Memory B cell (primary cell): Measurements from ENCODE around the gene NMRK2.
"Not testable (repeated sequence)": the region's sequence is repeated elsewhere in the genome, so short reads cannot be mapped to it uniquely, and the experiment has no call there.

ENCODE experiments used
- ATAC-seq: fragments of 150-1000 bp; cut with Tn5 transposase; 2 replicates; pipeline ENCODE4 v1.10.0; 2021; ENCODE audit warnings: low read depth, mild to moderate bottlenecking, moderate library complexity
- DNase-seq, 2 donors: peaks; one replicate each; pipeline ENCODE4 v3.0.0; 2022; ENCODE audit warnings: low spot score in 2 of 2
- H3K27ac Mint-ChIP-seq: one replicate; pipeline ENCODE4 v1.8.0; 2022; ENCODE audit warnings: mild to moderate bottlenecking, moderate library complexity, mixed read lengths
- H3K27me3 Mint-ChIP-seq: one replicate; pipeline ENCODE4 v1.8.0; 2022; ENCODE audit warnings: mixed read lengths
- H3K36me3 Mint-ChIP-seq: one replicate; pipeline ENCODE4 v1.8.0; 2022; ENCODE audit warnings: mild to moderate bottlenecking, mixed read lengths
- H3K4me1 Mint-ChIP-seq: one replicate; pipeline ENCODE4 v1.8.0; 2022; ENCODE audit warnings: mixed read lengths
- H3K4me3 Mint-ChIP-seq: one replicate; pipeline ENCODE4 v1.8.0; 2022; ENCODE audit warnings: mild to moderate bottlenecking, moderate library complexity, mixed read lengths
- H3K9me3 Mint-ChIP-seq: one replicate; pipeline ENCODE4 v1.8.0; 2022; ENCODE audit warnings: mixed read lengths

Gene NMRK2

DNA sequence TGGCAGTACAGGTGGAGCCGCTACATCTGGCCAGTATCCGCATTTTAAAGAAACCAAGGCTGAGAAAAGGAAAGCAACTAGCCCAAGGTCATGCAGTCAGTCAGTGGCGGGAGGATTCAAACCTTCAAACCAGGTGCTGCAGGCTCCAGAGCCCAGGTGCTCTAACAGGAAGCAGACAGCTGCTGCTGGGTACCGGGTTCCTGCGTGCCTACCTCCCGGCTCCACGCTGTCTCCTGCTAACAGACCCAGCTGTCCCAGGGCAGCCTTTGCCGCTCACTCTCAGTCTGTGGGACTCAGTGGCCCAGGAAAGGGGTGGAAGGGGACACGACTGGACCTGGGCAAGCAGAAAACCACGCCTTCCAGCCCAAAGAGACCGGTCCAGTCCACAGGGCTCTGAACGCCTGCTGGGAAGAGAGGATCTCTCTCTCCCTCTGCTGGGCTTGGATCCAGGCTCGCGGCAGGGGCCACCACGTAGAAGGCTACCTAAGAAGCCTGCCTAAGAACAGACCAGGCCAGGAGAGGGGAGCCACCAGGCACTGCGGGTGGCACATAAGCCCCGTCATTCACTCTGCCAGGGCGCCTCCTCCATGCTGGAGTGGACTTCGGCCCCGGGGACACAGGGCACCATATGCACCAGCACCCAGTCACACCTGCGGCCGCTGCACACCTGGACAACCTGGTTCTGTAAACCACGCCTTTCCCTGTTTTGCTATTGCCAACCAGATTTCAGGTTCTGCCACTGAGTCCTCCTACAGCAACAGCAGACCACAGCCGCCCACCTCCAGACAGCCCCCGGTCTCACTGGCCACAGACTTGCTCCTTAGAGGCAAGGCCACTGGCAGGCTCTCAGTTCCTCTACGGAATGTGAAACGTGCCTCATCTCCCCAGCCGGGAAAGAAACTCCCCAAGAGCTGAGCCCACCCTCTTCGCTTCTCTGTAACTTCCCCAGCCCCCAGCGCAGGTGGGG, 33.5 kb downstream of the NMRK2 start:
- no peaks in the 10 kb centered on the region for H3K9me3 Mint-ChIP-seq
- ATAC-seq (no peak), DNase-seq (no peak)
- no peak overlapping the region for H3K4me3 Mint-ChIP-seq
- H3K27me3 Mint-ChIP-seq = no peaks in the 10 kb centered on the region
- H3K36me3 Mint-ChIP-seq = peaks cover 14% of the 10 kb centered on the region
- no peak overlapping the region for H3K27ac Mint-ChIP-seq
- peaks cover 17% of the 10 kb centered on the region for H3K4me1 Mint-ChIP-seq

DNA sequence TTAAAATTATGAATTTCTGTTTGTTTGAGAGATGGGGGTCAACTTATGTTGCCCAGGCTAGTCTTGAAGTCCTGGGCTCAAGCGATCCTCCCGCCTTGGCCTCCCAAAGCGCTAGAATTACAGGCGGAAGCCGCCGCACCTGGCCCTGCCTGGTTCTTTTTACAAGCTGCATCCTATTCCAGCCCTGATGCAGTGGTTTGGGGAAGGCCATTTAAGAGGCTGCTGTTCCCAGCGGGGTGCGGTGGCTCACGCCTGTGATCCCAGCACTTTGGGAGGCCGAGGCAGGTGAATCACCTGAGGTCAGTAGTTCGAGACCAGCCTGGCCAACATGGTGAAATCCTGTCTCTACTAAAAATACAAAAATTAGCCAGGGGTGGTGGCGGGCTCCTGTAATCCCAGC, 35.1 kb downstream of the NMRK2 start:
- H3K9me3 Mint-ChIP-seq, H3K27me3 Mint-ChIP-seq, H3K4me3 Mint-ChIP-seq, H3K27ac Mint-ChIP-seq, DNase-seq, ATAC-seq: not testable (repeated sequence)
- Mint-ChIP-seq H3K4me1 (peaks cover 18% of the 10 kb centered on the region), H3K36me3 (peaks cover 12% of the 10 kb centered on the region)

DNA sequence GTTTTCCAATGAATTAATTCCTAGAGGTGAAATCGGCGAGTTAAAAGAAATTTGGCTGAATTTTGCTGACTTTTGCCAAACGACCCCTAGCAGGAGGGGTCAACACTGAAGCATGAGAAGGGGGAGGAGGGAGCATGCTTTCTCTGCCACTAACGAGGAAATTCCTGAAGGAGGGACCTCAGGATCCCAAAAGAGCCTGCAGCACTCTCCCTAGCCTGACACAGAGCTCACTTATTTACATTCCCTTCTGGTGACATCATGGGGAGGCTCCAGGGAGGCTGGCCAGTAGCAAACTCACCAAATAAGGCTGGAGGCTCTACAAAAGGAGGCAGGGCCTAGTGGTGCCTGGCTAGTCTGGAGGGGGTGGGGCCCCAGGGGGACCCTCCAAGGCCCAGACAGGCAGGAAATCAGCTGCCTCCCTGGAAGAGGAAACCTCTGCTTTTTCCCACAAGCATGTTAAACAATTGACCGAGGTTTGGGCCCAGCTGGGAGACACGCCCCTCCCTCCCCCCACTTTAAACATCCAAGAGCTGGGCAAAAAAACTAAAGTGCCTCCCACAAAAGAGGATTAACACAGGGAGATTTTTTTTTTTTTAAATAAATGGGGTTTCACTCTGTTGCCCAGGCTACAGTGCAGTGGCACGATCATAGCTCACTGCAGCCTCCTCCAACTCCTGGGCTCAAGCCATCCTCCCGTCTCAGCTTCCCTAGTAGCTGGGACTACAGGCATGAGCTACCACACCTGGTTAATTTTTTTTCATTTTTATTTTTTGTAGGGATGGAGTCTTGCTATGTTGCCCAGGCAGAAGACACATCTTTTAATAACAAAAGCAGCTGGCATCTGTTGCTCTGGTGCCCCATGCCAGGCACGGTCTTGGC, 35.9 kb downstream of the NMRK2 start:
- Mint-ChIP-seq H3K4me3 (no peak overlapping the region), H3K9me3 (no peaks in the 10 kb centered on the region), H3K27me3 (no peaks in the 10 kb centered on the region), H3K4me1 (peaks cover 18% of the 10 kb centered on the region), H3K27ac (no peak overlapping the region), H3K36me3 (peaks cover 8% of the 10 kb centered on the region)
- DNase-seq (no peak), ATAC-seq (no peak)

GRCh38 chr19:3969435-3970312, 36.8 kb downstream of the NMRK2 start:
- Mint-ChIP-seq H3K4me3 (peak overlapping the region; percentile 89), H3K36me3 (peaks cover 8% of the 10 kb centered on the region), H3K4me1 (peaks cover 18% of the 10 kb centered on the region), H3K27me3 (no peaks in the 10 kb centered on the region), H3K9me3 (no peaks in the 10 kb centered on the region), H3K27ac (peak overlapping the region; percentile 72)
- DNase-seq = no peak
- no peak for ATAC-seq

GRCh38 chr19:3970313-3970807, 37.5 kb downstream of the NMRK2 start:
- ATAC-seq (peak; percentile 3), DNase-seq (no peak)
- Mint-ChIP-seq H3K4me3 (peak overlapping the region; percentile 89), H3K9me3 (no peaks in the 10 kb centered on the region), H3K27ac (peak overlapping the region; percentile 72), H3K36me3 (peaks cover 5% of the 10 kb centered on the region), H3K4me1 (peaks cover 18% of the 10 kb centered on the region), H3K27me3 (no peaks in the 10 kb centered on the region)

GRCh38 chr19:3970808-3971598, 38.1 kb downstream of the NMRK2 start, which contains the start of gene DAPK3:
Gene DAPK3 (minus strand): TSS chr19:3971099. CDS start chr19:3969735, 1,364 bp downstream.
- peak; percentile 81 to 84 for DNase-seq
- H3K27me3 Mint-ChIP-seq = no peaks in the 10 kb centered on the region
- ATAC-seq = peak; percentile 96
- H3K36me3 Mint-ChIP-seq = peaks cover 5% of the 10 kb centered on the region
- peaks cover 18% of the 10 kb centered on the region for H3K4me1 Mint-ChIP-seq
- no peaks in the 10 kb centered on the region for H3K9me3 Mint-ChIP-seq
- peak within 1 kb of the TSS; percentile 72 for H3K27ac Mint-ChIP-seq
- peak within 1 kb of the TSS; percentile 89 for H3K4me3 Mint-ChIP-seq

GRCh38 chr19:3975144-3975543, 42.3 kb downstream of the NMRK2 start:
- DNase-seq (no peak), ATAC-seq (no peak)
- peaks cover 16% of the 10 kb centered on the region for H3K36me3 Mint-ChIP-seq
- no peak overlapping the region for H3K27ac Mint-ChIP-seq
- H3K9me3 Mint-ChIP-seq = no peaks in the 10 kb centered on the region
- no peak overlapping the region for H3K4me3 Mint-ChIP-seq
- H3K4me1 Mint-ChIP-seq = peaks cover 12% of the 10 kb centered on the region
- no peaks in the 10 kb centered on the region for H3K27me3 Mint-ChIP-seq

DNA sequence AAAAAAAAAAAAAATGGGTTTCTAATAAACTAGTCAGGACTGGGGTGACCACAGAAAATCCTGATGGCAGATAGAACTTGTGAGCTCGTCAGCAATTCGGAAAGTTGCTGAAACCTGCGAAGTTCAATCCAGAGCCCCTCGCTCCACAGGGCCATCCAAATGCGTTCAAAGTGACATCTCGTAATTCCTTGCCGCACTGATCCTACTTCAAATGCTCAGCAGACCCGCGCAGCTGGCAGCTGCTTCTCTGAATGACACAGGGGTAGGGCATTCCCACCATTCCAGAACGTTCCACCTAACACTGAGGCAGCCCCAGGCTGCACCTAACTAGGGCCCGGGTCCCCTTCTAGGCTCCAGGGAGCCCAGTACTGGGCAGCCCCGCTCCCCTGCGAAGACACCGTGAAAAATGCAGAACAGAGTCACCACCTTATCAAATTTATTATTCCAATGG, 42.8 kb downstream of the NMRK2 start:
- Mint-ChIP-seq H3K4me1 (peaks cover 7% of the 10 kb centered on the region), H3K9me3 (no peaks in the 10 kb centered on the region), H3K4me3 (no peak overlapping the region), H3K36me3 (peaks cover 16% of the 10 kb centered on the region), H3K27me3 (no peaks in the 10 kb centered on the region), H3K27ac (no peak overlapping the region)
- ATAC-seq (no peak), DNase-seq (no peak)

DNA sequence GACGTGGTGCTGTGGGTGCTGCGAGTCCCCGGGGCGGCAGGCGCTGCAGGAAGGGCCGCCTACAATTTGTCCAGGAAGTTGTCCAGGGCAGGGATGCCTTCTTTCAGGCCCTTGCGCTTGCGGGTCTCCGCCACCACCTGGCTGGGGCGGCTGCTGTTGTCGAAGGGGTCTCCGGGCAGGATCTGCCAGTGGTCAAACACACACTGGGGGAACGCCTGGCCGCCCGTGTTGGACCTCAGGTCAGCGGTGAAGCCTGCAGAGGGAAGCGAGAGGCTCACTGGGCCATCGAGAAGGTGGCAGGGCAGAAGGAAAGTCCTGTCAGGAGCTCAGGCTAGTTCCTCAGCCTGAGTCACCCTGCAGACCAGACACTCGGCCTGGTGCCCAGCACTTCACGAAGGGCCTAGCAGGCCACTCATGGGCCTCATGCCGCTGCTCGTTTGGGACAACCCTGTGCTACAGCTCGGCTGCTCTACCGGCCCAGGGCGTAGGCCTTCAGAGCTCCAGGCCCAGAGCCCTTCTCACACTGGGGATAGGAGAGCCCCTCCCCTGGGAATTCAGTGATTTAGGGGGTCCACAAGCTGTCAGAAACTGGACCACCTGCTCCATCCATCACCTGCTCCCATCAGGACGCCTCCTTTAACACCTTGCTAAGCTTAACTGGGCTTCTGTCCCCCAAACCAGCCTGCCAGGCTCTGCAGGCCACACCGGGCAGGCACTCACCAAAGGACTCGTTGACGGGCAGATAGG, 43.8 kb downstream of the NMRK2 start:
- no peak for DNase-seq
- Mint-ChIP-seq H3K27me3 (no peaks in the 10 kb centered on the region), H3K27ac (peak overlapping the region; percentile 72), H3K4me1 (peaks cover 6% of the 10 kb centered on the region), H3K9me3 (no peaks in the 10 kb centered on the region), H3K4me3 (no peak overlapping the region), H3K36me3 (peaks cover 19% of the 10 kb centered on the region)
- ATAC-seq = peak; percentile 6

DNA sequence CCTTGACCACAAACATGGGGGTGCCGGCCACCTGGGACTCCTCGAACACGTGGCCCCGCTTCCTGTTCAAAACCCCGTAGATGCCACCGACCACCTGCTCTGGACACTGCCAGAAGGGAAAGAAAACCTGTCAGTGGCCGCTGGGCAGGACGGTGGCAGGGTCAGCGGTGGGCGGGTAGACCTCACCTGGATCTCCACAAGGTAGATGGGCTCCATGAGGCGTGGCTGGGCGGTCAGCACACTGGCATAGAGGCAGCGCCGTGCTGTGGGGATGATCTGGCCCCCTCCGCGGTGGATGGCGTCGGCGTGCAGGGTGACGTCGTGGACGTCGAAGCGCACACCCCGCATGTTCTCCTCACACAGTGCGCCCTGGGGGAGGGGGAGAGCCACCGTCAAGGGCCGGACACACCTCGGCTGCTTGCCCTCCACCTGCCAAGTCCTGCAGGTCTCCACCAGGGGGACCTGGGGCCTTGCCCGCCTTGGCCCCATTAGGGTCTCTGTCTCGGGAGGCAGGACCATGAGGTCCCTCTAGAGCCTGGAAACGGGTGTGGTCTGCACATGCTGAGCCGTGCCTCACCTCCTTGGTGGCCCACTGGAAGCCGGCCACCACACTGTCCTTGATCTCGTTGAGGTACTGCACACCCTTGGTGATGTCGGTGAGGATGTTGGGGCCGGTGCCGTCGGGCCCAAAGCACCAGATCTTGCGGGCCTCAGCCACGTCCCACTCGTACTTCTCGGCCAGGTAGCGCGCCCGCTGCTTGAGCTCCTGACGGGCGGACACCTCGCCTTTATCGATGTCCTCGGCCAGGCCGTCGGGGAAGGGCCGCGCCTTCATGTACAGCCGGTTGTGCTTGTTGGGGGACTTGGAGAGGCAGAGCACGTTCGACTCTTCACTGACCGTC, 44.6 kb downstream of the NMRK2 start:
- H3K27ac Mint-ChIP-seq = peak overlapping the region; percentile 72
- H3K27me3 Mint-ChIP-seq = no peaks in the 10 kb centered on the region
- peaks cover 21% of the 10 kb centered on the region for H3K36me3 Mint-ChIP-seq
- DNase-seq = no peak
- no peaks in the 10 kb centered on the region for H3K9me3 Mint-ChIP-seq
- ATAC-seq = peak; percentile 5
- no peak overlapping the region for H3K4me3 Mint-ChIP-seq
- peaks cover 6% of the 10 kb centered on the region for H3K4me1 Mint-ChIP-seq

DNA sequence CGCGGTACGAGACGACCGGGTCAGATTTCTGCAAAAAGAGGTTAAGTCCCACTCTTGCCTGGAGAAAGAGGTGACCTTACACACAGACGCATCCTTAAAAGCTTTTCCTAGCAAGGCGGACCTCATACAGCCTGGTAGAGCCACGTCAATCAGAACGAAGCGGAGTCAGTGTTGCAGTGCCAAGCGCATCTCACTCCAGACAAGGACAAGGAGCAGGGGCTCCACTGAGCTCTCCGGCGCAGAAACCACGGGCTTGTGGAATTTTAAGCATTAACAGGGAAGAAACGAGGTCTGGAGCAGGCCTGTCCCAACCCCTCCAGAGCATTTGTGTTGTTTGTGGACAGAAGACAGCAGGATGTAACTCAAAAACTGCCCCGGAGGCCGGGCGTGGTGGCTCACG, 45.3 kb downstream of the NMRK2 start:
- Mint-ChIP-seq H3K27ac (peak overlapping the region; percentile 50), H3K36me3 (peaks cover 27% of the 10 kb centered on the region), H3K4me1 (peaks cover 12% of the 10 kb centered on the region), H3K4me3 (no peak overlapping the region), H3K27me3 (no peaks in the 10 kb centered on the region), H3K9me3 (no peaks in the 10 kb centered on the region)
- DNase-seq = no peak
- no peak for ATAC-seq
